HCT116 (cell line): ENCODE data around the gene PLK5. TPM values are rescaled to one million over a fixed set of nuclear protein-coding genes. Genes with fewer than 3 reads are reported as not detected.
"Not testable (repeated sequence)": the region's sequence is repeated elsewhere in the genome, so short reads cannot be mapped to it uniquely, and the experiment has no call there.

Experiments
- ATAC-seq: fragments of 200-7000 bp; cut with Tn5 transposase; 2 replicates; pipeline ENCODE4 v1.9.1; 2020; ENCODE audit warnings: mild to moderate bottlenecking, moderate library complexity
- BruUV-seq: library from RNA; stranded (reverse); fragments of 400-500 nt; replicated peaks from 2 replicates; lab custom pipeline; 2021; lab: Mats Ljungman, UMichigan
- CTCF ChIA-PET: fragments of 300-600 bp; sonication (Branson Sonifier 250); formaldehyde crosslinking; loops from one replicate; lab custom pipeline; 2021; ENCODE audit warnings: antibody characterized with exemption; lab: Charles Lee
- POLR2A ChIA-PET: fragments of 300-600, 350-600 bp; sonication (Branson Sonifier 250); formaldehyde crosslinking; loops from one replicate; lab custom pipeline; 2021; ENCODE audit warnings: antibody characterized with exemption; lab: Charles Lee
- RAD21 ChIA-PET, 2 experiments: fragments of 300-600 bp; sonication (Branson Sonifier 250); formaldehyde crosslinking; loops; one replicate each; lab custom pipeline; 2023; ENCODE audit warnings: low total read pairs in 2 of 2; ENCODE audit not compliant: uncharacterized antibody in 2 of 2, unreplicated experiment in 2 of 2, low non-redundant PET in 1 of 2; lab: Charles Lee
- DNase-seq: peaks from one replicate; pipeline ENCODE4 v3.0.0-alpha.2; 2010; ENCODE audit warnings: low read depth, low spot score
- H2AFZ ChIP-seq: fragments of 200-600 bp; shearing (Covaris generic), sonication (generic); 2 replicates; pipeline ENCODE4 v1.6.1; 2017; ENCODE audit warnings: low read depth, mixed run types, mixed read lengths, antibody characterized with exemption, low read length; ENCODE audit not compliant: poor library complexity, severe bottlenecking
- H3K27ac ChIP-seq: 2 replicates; pipeline ENCODE4 v1.5.1; 2012; ENCODE audit warnings: low read depth, low read length
- H3K27me3 ChIP-seq: fragments of 200-600 bp; sonication (generic); 2 replicates; pipeline ENCODE4 v1.6.1; 2016; ENCODE audit warnings: mixed run types, low read length, mixed read lengths; ENCODE audit not compliant: insufficient read depth
- H3K36me3 ChIP-seq, 2 experiments: fragments of 200-500 bp in 1 of 2; fragments of 200-600 bp in 1 of 2; sonication (Bioruptor generic) in 1 of 2; sonication (generic) in 1 of 2; 2 replicates each; pipeline versions ENCODE4 v1.5.1 to v1.6.1; 2014 to 2016; ENCODE audit warnings: low read length in 2 of 2, inconsistent platforms in 1 of 2, mixed read lengths in 1 of 2, mixed run types in 1 of 2; ENCODE audit not compliant: insufficient read depth in 2 of 2, control insufficient read depth in 1 of 2
- H3K4me1 ChIP-seq, 2 experiments: fragments of 200-600 bp in 1 of 2; sonication (generic) in 1 of 2; 2 replicates each; pipeline versions ENCODE4 v1.5.1 to v1.6.1; 2012 to 2017; ENCODE audit warnings: low read length in 2 of 2, inconsistent platforms in 1 of 2, mild to moderate bottlenecking in 1 of 2, mixed read lengths in 1 of 2, mixed run types in 1 of 2, moderate library complexity in 1 of 2; ENCODE audit not compliant: insufficient read depth in 2 of 2, control insufficient read depth in 1 of 2
- H3K4me2 ChIP-seq: fragments of 200-600 bp; sonication (generic); 2 replicates; pipeline ENCODE4 v1.6.1; 2017; ENCODE audit warnings: mixed run types, low read length, mixed read lengths
- H3K4me3 ChIP-seq, 2 experiments: fragments of 200-600 bp in 1 of 2; sonication (generic) in 1 of 2; replicated peaks in 1 of 2; 2 replicates each; pipeline ENCODE4 v1.5.1; 2011 to 2016; ENCODE audit warnings: low read length in 2 of 2, control low read depth in 1 of 2, low read depth in 1 of 2, mild to moderate bottlenecking in 1 of 2, mixed read lengths in 1 of 2, mixed run types in 1 of 2
- H3K79me2 ChIP-seq: fragments of 200-600 bp; sonication (generic); 2 replicates; pipeline ENCODE4 v1.6.1; 2017; ENCODE audit warnings: mild to moderate bottlenecking, mixed run types, low read length, moderate library complexity, mixed read lengths; ENCODE audit not compliant: insufficient read depth
- H3K9ac ChIP-seq: fragments of 200-600 bp; sonication (generic); 2 replicates; pipeline ENCODE4 v1.6.1; 2016; ENCODE audit warnings: low read length, mixed read lengths
- H3K9me2 ChIP-seq: fragments of 200-600 bp; sonication (generic), shearing (Covaris generic); 2 replicates; pipeline ENCODE4 v1.6.1; 2017; ENCODE audit warnings: mixed run types, mild to moderate bottlenecking, moderate library complexity; ENCODE audit not compliant: insufficient read depth
- H3K9me3 ChIP-seq, 2 experiments: fragments of 200-500 bp in 1 of 2; fragments of 200-600 bp in 1 of 2; sonication (Bioruptor generic) in 1 of 2; sonication (generic) in 1 of 2; 2 replicates each; pipeline ENCODE4 v1.6.1; 2014 to 2017; ENCODE audit warnings: low read length in 2 of 2, mixed read lengths in 2 of 2, inconsistent platforms in 1 of 2, low read depth in 1 of 2, mild to moderate bottlenecking in 1 of 2, mixed run types in 1 of 2, moderate library complexity in 1 of 2; ENCODE audit not compliant: control insufficient read depth in 1 of 2, insufficient read depth in 1 of 2
- H4K20me1 ChIP-seq: fragments of 200-600 bp; sonication (generic), shearing (Covaris generic); 2 replicates; pipeline ENCODE4 v1.6.1; 2017; ENCODE audit warnings: mixed run types, mild to moderate bottlenecking, moderate library complexity; ENCODE audit not compliant: insufficient read depth
- CBX3 ChIP-seq: IDR thresholded peaks from 2 replicates; pipeline ENCODE4 v1.6.1; 2012; ENCODE audit warnings: low read depth
- CEBPB ChIP-seq: IDR thresholded peaks from 2 replicates; pipeline ENCODE4 v1.6.1; 2012; ENCODE audit warnings: low read depth
- EGR1 ChIP-seq: IDR thresholded peaks from 2 replicates; pipeline ENCODE4 v1.6.1; 2012; ENCODE audit warnings: low read depth
- ELF1 ChIP-seq: IDR thresholded peaks from 2 replicates; pipeline ENCODE4 v1.6.1; 2012; ENCODE audit warnings: low read depth, borderline replicate concordance
- EZH2 ChIP-seq: fragments of 200-600 bp; sonication (generic); IDR thresholded peaks from 2 replicates; pipeline ENCODE4 v1.6.1; 2017; ENCODE audit warnings: antibody characterized with exemption, mixed run types
- EZH2phosphoT487 ChIP-seq: fragments of 200-600 bp; IDR thresholded peaks from 2 replicates; pipeline ENCODE4 v1.6.1; 2018; ENCODE audit warnings: antibody characterized with exemption, borderline replicate concordance
- FOSL1 ChIP-seq: IDR thresholded peaks from 2 replicates; pipeline ENCODE4 v1.6.1; 2012; ENCODE audit warnings: low read depth
- JUND ChIP-seq: IDR thresholded peaks from 2 replicates; pipeline ENCODE4 v1.6.1; 2012
- POLR2A ChIP-seq: IDR thresholded peaks from 2 replicates; pipeline ENCODE4 v1.7.0; 2011; ENCODE audit warnings: borderline replicate concordance; ENCODE audit not compliant: insufficient read depth, insufficient read length; ENCODE audit errors: extremely low read depth
- POLR2AphosphoS5 ChIP-seq: IDR thresholded peaks from 2 replicates; pipeline ENCODE4 v1.6.1; 2011; ENCODE audit warnings: mild to moderate bottlenecking, low read depth, low read length, moderate library complexity
- RAD21 ChIP-seq: IDR thresholded peaks from 2 replicates; pipeline ENCODE4 v1.6.1; 2012; ENCODE audit warnings: low read depth, mild to moderate bottlenecking
- SIN3A ChIP-seq: IDR thresholded peaks from 2 replicates; pipeline ENCODE4 v1.6.1; 2012; ENCODE audit warnings: low read depth
- SRF ChIP-seq: IDR thresholded peaks from 2 replicates; pipeline ENCODE4 v1.6.1; 2012; ENCODE audit warnings: low read depth
- TCF7L2 ChIP-seq: IDR thresholded peaks from 2 replicates; pipeline ENCODE4 v1.7.0; 2011; ENCODE audit warnings: borderline replicate concordance, inconsistent platforms; ENCODE audit not compliant: insufficient read depth, insufficient read length; ENCODE audit errors: extremely low read depth
- YY1 ChIP-seq: IDR thresholded peaks from 2 replicates; pipeline ENCODE4 v1.6.1; 2011; ENCODE audit warnings: low read length, low read depth, moderate library complexity, mild to moderate bottlenecking; ENCODE audit not compliant: insufficient replicate concordance; ENCODE audit errors: extremely low read depth
- ZFX ChIP-seq: fragments of 450-650 bp; IDR thresholded peaks from 2 replicates; pipeline ENCODE4 v1.6.1; 2017
- ZNF274 ChIP-seq: fragments of 200-500 bp; sonication (Bioruptor generic); IDR thresholded peaks from 2 replicates; pipeline ENCODE4 v1.6.1; 2014; ENCODE audit warnings: mild to moderate bottlenecking, low read depth, low read length, inconsistent platforms
- intact Hi-C: fragments of 100-400 bp; cut with micrococcal nuclease; formaldehyde crosslinking; loops from 2 replicates; pipeline ENCODE4 v1.10.0; 2022
- total RNA-seq: library from RNA; stranded (reverse); gene quantifications from one replicate; pipeline ENCODE4 v1.2.1, GENCODE V29; 2021; ENCODE audit not compliant: unreplicated experiment
- TF ChIP-seq, protein P1 (sequence below): IDR thresholded peaks from 2 replicates; pipeline ENCODE4 v1.6.1; 2012; ENCODE audit warnings: low read depth

PLK5 gene
- total RNA-seq, 1 experiment from 2014 or later, result not detected

DNA sequence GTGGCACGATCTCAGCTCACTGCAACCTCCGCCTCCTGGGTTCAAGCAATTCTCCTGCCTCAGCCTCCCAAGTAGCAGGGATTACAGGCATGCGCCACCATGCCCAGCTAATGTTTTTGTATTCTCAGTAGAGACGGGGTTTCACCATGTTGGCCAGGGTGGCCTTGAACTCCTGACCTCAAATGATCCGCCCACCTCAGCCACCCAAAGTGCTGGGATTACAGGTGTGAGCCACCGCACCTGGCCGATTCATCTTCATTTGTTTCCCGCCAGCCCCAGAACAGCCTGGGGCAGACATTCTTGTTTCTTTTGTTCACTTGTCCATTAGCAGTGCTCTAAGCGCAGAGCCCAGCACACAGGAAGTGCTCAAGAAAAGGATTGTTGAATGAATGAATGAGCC lies 46.8 kb upstream of the PLK5 start:
- H3K4me2 ChIP-seq, result peak overlapping the region; percentile 97
- DNase-seq, H3K36me3 ChIP-seq, RAD21 ChIA-PET, intact Hi-C loops, H3K27me3 ChIP-seq, BruUV-seq, H3K27ac ChIP-seq, H3K9me2 ChIP-seq, H2AFZ ChIP-seq, H4K20me1 ChIP-seq, CTCF ChIA-PET, ATAC-seq, H3K9me3 ChIP-seq: not testable (repeated sequence)
- peaks cover 34% of the 10 kb centered on the region for H3K79me2 ChIP-seq
- 0 out of 2 replicates have a peak overlapping the region, but pooled peaks have one; percentile 34 for H3K9ac ChIP-seq
- peaks cover 6 to 22% of the 10 kb centered on the region in 2 experiments; a peak in 3 of 4 replicates for H3K4me1 ChIP-seq
- peak overlapping the region in 1 of 2 experiments; percentile 96; a peak in 1 of 4 replicates for H3K4me3 ChIP-seq
- POLR2A ChIA-PET, result interaction anchor here (1.2 kb wide), 1 partner anchor 14 kb away, joined by 4 read pairs; the partner anchor contains the start of gene REEP6

DNA sequence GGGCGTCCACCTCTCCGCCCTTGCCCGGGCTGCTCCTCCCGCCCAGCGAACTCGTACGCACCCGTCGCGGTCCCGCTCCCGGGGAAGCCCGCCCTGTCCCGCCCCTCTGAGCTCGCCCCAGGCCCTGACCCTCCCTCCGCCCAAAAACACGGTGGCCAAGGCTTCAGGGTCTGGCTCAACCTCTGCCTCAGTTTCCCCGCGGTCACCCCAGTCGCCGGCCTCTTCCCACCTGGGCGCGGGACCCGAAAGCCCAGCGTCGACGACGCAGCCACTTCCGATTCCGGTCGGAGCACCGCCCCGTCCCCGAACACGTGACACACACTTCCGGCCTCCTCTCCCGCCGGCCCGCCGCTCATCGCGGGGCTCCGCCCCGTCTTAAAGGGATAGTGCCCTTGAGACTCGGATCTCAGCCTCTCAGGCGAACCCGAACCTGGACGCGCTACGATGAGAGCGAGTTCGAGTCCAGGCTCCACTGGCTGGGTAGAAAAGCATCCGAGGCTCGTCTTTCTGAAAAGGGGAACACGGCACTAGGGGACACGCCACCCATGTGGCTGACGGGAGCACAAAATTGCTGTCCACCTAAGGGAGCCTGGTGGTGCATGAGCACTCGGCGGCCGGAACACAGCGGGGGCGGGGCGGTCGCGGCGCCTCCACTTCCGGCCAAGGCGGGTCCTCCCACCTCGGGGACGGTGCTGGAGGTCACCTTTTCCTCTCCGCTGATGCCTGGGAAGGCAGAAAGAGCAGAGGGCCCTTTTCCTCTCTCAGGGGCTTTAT lies 44.8 kb upstream of the PLK5 start, which contains the start of gene C19orf25:
Gene C19orf25, minus strand, starts transcription at position 282 of the 774 bp plus-strand sequence. CDS start 312 bp downstream, outside the sequence.
- H3K27me3 ChIP-seq, result no peaks in the 10 kb centered on the region
- no peaks in the 10 kb centered on the region for H3K9me2 ChIP-seq
- H4K20me1 ChIP-seq, result no peaks in the 10 kb centered on the region
- peak within 1 kb of the TSS; percentile 97 for H3K4me2 ChIP-seq
- peak within 1 kb of the TSS; percentile 85 to 96 for H3K4me3 ChIP-seq
- intact Hi-C loops, result loop anchor here (1.0 kb wide), 2 partner anchors 9 to 11 kb away; partner anchors contain the start of gene PCSK4
- ChIA-PET RAD21 (no interaction called here), POLR2A (interaction anchor here (0.8 kb wide), 1 partner anchor 14 kb away, joined by 3 read pairs; no protein-coding TSS in a partner anchor), CTCF (no interaction called here)
- H2AFZ ChIP-seq, result peak within 1 kb of the TSS; percentile 86
- H3K9ac ChIP-seq, result peak within 1 kb of the TSS; percentile 88
- no peaks in the 10 kb centered on the region for H3K9me3 ChIP-seq
- H3K36me3 ChIP-seq, result peaks cover 3 to 5% of the 10 kb centered on the region in 2 experiments; a peak in 2 of 4 replicates
- peaks cover 5 to 21% of the 10 kb centered on the region in 2 experiments; a peak in 3 of 4 replicates for H3K4me1 ChIP-seq
- H3K79me2 ChIP-seq, result peaks cover 34% of the 10 kb centered on the region
- H3K27ac ChIP-seq, result peak within 1 kb of the TSS; percentile 89
- ATAC-seq (peak; percentile 87), DNase-seq (peak; percentile 86)
- no TSS peak for BruUV-seq
- TF ChIP-seq EZH2 (no peak), RAD21 (no peak), SIN3A (peak; percentile 56), POLR2A (peak; percentile 83), ELF1 (no peak; the same call in 1 of the 2 replicates), EGR1 (peak; percentile 93), CEBPB (no peak), CBX3 (no peak), FOSL1 (no peak), ZFX (no peak), YY1 (no peak), JUND (no peak), EZH2phosphoT487 (no peak), TCF7L2 (no peak), POLR2AphosphoS5 (peak; percentile 77), ZNF274 (no peak), SRF (no peak)
- TF ChIP-seq, protein P1, sequence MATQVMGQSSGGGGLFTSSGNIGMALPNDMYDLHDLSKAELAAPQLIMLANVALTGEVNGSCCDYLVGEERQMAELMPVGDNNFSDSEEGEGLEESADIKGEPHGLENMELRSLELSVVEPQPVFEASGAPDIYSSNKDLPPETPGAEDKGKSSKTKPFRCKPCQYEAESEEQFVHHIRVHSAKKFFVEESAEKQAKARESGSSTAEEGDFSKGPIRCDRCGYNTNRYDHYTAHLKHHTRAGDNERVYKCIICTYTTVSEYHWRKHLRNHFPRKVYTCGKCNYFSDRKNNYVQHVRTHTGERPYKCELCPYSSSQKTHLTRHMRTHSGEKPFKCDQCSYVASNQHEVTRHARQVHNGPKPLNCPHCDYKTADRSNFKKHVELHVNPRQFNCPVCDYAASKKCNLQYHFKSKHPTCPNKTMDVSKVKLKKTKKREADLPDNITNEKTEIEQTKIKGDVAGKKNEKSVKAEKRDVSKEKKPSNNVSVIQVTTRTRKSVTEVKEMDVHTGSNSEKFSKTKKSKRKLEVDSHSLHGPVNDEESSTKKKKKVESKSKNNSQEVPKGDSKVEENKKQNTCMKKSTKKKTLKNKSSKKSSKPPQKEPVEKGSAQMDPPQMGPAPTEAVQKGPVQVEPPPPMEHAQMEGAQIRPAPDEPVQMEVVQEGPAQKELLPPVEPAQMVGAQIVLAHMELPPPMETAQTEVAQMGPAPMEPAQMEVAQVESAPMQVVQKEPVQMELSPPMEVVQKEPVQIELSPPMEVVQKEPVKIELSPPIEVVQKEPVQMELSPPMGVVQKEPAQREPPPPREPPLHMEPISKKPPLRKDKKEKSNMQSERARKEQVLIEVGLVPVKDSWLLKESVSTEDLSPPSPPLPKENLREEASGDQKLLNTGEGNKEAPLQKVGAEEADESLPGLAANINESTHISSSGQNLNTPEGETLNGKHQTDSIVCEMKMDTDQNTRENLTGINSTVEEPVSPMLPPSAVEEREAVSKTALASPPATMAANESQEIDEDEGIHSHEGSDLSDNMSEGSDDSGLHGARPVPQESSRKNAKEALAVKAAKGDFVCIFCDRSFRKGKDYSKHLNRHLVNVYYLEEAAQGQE, result no peak
